Germinal center (tissue), 1 donor: Measurements from ENCODE around the gene MAST4.
A peak's percentile ranks its signal among the peaks of the same experiment; 100 is the strongest.

Source experiments
- DNase-seq: peaks from one replicate; pipeline ENCODE4 v3.0.0; 2012; ENCODE audit warnings: mixed read lengths, low spot score

MAST4 gene

DNA sequence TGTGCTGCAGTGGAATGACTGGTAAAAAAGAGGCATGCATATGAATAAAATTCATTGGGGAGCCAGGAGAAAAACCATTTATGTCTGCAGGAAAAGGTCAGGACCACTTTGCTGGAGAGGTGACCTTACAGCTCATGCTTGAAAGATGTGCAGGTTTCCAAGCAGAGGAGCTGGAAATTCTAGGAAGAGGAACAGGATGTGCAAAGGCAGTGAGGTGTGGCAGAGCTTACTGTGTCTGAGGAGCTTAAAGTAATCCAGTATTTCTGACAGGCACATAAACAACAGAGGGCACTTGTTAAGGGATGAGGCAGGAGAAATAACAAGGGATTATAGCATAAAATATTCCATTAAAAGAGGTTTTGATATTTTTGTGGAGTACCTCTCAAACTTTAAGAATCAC is 397.3 kb downstream of the MAST4 start:
- DNase-seq, result no peak

DNA sequence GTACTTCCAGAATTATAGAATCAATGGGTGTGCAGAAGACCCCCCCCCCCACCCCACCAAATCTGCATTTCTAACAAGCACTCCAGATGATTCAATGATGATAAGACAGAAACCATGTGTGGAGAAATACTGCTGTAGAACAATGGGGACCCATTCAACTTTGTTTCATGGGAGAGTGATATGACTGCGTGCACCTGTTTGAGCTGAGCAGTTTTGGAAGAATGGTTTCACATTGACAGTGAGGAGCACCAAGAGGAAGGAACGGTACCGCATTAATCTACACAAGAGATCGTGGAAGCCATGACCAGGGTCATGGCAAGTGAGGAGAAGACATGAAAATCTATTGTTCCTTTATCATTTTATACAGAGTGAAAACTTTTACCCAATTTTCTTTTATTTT is 397.7 kb downstream of the MAST4 start:
- DNase-seq, result no peak

DNA sequence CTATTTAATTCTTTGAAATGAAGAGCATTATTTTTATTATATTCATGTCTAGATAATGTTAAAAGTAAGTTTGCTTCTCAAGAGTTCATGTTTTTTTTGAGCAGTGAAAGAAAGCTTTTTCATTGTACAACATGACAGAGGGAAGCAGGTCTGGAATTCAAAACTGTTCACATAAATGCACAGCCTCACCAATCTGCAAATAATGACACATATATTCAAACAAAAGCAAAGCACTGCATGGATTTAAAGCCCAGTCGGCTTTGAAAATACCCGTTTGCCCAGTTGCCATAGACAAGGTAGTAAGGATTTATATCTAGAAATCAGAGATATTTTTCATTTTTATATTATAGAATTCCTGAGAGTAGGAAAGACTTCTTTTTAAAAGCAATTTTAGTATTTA is 398.6 kb downstream of the MAST4 start:
- DNase-seq, result no peak

DNA sequence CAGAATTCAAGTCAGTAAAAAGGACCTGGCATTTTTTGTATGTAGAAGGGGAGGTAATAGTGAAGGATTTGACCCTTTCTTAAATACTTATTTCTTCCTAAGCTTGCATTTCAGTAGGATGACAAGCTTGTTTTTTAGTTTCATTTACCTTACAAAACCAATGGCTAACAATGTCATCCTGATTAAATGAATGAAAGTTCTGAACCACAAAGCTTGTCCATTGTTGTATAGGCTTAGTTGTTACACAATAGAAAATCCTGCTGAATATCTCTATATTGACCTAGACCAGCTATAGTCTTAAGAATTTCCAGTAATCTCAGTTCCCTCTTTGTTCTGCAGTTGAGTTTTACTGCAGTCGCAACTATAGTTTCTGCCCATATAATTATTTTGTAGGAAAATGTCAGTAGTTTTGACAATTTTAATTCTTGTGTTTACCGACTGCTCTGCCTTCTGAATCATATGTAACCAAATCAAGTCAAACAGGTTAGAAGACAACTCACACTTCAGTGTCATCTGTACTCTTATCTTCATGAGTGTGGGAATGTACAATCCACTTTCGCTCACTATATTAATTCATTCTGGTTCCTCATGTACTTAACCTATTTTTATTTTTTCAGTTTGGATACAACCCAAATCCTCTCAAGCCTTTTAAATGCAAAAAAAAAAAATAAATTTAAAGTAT is 404.7 kb downstream of the MAST4 start:
- DNase-seq, result no peak

DNA sequence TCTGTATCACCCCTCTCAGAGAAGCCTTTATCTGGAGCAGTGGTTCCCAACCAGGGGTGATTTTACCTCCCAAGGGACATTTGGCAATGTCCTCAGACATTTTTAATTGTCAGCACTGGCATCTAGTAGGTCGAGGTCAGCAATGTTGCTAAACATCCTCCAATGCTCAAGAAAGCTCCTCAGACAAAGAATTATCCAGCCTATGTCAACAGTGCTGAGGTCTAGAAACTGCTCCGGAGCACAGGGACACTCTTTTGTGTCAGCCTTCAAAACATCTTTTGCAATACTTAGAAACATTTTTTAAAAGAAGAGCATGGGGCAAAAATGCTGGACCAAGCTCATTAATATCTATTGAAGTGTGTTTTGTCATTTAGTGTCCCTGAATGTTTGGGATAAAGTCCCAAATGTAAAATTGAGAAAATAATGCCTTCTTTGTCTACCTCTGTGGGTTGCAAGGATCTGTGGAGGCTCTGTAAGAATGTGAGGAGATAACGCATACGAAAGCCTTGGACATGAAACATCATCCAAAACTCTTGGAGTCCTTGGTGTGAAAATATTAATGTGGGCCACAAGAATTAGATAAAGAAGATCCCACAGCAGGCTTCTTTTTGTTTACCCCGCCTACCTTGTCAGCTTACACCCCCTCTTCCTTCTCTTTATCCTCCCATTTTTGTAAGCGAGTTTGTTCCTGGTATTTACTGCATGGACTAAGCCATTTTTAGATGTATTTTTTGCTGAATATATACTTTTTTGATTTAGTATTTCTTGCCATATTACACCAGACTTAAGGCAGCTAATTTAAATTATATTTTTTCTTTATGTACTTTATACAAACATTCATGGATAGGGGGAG is 406.9 kb downstream of the MAST4 start:
- no peak for DNase-seq

DNA sequence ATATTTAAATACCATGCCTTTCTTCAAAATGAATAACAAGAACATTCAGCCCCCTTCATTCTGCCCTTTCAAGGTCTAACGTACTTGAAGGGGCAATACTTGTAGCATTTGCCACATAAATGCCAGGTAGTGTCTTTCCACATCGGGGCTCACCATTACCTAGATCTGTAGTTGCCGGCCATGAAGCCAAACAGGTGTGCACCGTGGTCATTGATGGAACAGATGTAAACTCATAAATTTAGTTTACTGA is 407.4 kb downstream of the MAST4 start:
- no peak for DNase-seq

DNA sequence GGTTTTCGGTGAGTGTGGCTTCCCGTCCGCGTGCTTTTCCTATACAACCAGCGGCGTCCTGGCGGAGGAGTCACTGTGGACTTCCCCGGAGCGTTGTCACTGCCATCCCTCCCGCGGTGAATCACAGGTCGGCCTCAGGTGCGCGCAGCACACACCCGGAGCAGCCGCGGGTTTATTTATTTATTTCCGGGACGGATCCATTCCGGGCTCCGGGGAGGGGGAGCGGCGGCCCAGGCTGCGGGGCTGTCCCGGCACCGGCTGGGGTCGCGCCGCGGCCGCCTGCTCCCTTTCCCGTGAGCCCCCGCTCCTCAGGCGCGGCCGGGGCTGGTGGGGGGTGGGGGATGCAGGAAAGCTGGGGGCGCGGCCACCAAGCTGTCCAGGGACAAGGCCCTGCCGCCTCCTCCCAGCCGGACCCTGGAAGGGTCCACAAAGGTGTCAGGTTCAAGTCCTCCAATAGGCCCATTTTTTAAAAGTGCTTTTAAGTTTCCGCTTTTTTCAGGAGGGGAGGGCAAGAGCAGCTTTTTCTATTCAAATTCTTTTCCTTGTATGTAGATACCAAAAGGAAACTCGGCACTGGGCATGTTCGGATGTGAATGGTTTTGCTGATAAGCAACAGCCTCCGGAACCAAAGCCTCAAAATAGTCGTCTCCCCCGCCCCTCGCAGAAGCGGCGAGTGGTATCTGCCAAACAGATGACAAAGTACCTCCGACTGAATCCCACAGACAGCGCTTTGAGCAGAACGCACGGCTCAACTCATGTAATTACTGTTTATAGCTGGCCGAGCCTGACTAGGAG is 407.9 kb downstream of the MAST4 start:
- peak; percentile 75 for DNase-seq

DNA sequence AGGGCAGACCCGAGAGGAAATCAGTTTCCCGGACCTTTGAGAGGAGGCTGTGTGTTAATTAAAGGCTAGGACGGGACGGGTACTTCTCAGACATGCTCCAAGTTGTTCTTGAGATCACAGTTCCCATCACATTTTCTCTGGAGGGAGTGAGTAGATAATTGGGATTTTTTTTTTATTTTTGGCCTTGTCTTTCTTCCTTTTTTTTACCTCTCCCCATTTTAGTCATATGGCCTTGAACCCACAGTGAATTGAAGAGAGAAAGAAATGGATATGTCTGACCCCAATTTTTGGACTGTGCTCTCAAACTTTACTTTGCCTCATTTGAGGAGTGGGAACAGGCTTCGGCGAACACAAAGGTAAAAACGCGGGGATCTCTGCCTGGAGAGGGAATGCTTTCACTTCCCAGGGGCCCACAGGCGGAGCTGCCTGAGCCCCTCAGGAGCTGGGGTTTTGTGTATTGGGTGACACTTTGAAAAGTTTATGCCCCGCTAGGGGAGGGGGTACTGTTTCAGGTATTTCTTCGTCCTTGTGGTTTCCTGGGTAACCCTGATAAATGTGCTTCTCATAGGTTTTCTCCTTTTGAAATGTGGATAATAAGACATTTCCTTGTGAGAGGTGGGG is 408.6 kb downstream of the MAST4 start:
- no peak for DNase-seq

DNA sequence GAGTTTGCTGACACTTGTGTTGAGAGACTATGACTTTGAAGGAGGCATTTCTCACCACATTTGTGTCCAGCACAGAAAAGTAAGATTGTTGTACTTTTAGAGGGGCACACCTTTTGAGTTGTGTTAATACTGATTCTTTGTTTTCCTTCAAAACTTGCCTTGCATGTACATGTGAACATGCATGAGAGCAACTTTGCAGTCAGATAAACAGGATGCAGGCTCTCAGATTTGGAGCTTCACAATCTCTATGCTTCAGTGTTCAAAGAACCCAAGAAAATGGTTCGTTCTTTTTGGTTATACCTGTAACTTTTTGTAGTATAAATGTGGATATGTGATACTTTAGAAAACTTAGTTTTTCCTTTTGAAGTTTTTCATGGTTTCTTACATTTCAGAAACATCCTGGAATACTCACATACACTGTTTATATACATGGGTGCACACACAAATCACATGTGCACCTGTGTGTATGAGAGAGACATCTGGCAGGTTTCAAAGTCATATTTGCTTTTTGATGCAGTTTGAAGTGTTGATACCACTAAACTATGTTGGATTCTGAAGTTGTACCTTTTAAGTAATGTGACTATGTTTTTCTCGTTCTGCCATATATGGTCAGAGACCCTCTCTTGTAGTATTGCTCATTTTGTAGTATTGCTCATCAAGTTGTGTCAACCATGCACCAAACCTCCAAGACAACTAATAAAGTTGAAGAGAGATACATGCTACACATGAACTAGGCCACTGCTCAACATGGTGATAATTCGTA is 409.7 kb downstream of the MAST4 start:
- DNase-seq, result no peak

DNA sequence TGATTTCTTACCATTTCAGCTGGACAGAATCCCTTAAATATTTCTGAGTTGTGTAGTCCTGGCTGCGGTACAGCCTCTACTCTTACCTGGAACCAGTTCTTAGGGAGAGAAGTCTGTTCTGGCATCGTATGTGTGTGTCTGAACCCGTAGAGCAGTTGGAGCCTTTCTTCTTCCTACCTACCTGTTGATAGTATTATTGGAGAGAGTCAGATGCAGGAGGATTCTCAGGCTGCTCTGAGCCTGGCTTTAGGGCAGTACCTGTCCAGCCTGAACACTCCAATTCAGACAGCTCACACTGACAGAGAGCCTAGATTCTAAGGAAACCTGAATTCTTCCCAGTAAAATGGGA is 410.3 kb downstream of the MAST4 start:
- no peak for DNase-seq

DNA sequence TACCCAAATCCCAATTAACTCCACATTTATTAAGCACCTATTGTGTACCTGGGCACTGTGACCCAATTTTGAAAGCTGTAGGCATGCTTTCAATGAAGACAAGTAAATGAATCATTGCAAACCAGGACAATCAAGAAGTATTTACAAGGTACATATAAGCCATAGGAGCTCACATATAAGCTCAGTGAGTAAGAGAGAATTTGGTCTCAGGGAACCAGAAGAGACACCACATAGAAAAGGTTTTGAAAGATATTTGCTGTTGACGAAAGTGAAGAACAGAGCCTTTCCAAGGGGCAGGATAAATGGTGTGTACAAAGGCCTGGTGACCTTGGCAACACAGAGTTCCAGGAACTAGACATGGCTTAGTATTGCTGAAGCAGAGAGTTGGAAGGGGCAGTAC is 412.8 kb downstream of the MAST4 start:
- DNase-seq, result no peak

DNA sequence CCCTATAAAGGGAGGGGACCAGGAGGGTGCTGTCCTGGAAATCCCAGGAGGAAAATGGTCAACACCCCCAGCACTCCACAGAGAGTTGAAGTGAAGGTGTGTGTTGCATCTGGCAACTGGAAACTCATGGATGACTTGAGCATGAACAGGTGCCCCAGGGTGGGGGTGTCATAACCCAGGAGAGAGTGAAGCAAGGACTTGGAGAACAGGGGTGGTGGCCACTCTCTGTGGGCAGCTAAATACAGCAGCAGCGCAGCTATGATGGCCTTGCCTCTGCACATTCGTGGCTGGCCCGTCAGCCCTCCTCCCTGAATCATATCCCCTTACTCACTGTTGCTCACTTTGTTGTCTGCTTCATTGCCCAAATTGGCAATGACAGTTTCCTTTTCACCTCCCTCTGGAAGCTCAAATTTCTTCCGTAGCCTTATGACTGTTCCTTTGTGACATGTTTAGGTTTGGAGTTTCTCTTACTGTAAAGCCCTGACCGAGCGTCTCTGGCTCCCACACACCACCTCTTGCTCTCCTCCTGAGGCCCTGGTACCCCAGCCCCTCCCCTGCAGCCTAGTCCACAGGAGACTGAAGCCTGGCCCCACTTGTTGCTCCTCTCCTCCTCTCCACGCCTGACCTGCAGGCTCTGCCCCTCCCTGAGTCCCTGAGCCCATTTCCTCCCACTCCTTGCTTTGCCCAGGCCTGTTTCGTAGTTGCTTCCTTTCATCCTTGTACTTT is 414.7 kb downstream of the MAST4 start:
- DNase-seq, result no peak

DNA sequence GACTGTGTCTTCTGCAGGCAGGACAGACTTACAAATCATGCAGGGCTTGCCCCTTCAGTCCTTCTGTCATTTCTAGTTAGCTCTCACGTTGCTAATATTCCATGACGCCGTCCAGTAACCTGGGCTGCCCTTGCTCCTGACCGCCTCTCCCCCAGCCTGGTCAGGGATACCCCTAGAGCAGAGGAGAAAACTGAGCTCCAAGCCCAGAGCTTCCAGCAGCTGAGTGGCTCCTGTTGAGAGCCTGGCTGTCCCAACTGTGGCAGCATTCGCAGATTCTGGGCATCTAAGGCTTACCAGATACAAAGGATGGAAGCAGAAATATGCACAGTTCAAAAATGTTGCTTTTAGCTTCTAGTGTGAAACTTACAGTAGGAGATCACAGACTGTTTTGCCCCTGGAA is 415.2 kb downstream of the MAST4 start:
- DNase-seq, result no peak

DNA sequence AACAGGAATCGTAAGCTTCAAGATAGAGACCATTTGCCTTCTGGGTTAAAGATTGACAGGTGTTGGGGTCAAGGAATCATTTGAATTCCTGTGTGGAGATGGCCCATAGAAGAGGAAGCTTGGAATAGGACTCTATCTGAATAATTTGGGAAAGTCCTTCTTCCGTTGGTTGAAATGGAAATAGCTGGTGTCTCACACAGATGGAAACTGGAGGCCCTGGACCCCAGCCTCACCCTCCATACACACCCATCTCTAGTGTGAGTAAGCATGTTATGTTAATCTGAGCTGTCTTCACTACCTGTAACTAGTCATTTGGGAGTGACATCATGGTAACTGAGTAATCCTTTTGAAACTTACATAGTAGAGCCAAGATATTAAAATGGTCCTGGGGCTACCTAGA is 416.0 kb downstream of the MAST4 start:
- no peak for DNase-seq

DNA sequence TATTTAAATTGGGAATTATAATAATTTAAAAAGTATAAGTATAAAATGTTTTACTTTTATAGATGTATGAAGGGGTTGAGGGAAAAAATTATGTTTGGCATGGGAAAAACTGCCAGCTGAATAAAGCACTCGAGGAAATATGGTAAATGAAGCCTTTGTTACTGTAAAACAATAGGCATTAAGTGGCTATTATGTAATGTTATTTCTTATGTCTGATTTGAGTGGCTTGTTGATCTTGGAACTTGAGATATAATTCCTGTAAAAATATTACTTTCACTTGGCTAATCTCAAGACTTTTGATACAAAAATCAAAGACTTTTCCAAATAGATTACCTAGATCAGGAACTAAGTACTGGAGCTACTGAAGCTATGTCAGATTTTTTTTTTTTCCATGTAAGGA is 417.5 kb downstream of the MAST4 start:
- DNase-seq, result no peak

DNA sequence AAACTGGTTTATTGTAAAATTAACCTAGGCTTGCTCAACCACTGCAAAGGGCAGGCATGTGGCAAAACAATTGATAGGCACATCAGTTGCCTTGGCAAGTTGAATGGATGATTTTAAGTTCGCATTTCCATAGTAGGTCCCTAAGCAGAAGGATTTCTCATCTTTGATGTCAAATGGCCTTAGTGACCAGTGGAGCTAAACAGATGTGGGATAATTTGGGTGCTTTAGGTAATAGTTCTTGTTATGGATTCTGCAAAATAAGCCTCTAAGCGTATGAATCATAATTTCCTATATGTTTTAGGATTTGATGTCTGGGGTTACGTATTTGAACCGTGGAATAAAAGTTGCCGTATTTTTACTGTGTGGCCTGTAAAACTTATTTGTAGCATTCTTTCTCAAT is 418.0 kb downstream of the MAST4 start:
- DNase-seq, result no peak

DNA sequence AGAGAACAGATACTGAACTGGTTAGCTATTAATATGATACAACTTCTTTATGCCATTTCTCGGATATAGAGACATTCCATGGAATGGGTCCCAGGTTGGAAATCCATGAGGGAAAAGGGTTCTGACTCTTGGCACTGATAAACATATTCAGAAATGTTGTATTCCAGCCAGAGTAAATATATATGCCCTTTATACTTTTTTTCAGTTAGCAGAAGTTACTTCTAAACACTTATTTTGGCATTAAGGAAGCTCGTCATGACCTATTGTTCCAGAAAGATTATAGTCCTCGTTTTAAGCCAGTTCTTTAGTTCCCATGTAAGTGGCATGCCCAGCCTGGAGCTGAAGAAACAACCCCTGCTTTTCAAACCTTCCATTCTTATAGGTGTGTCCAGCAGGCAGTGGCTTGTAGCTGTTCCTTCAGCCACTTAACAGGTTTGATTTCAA is 418.8 kb downstream of the MAST4 start:
- DNase-seq, result no peak

DNA sequence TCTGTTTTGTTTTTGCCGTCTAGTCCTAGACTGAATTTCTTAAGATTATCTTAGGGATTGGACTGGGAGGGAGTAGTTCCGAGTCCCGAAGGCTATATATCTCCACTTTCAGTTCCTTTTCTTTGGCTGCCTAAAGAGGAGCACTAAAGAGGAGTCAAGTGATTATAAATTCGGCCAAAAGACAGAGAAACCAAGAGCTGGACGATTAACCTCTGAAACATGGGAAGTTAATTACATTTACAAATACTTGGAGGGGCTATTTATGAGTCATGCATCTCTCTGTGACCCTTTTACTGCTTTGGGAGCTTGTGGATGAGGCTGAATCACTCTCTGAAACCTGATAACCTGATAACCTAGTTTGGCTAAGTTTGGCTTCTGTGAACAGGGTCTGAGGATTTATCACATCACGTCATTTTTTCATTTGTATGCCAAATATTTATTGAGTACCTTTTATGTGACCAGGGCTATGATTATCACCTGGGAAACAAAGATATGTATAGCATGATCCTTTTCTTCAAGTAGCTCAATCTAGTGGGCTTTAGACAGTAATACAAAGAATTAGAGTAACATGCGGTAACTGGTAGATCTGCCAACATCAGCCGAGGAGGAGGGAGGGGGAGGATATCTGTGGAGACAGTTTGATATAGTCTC is 419.5 kb downstream of the MAST4 start:
- no peak for DNase-seq

DNA sequence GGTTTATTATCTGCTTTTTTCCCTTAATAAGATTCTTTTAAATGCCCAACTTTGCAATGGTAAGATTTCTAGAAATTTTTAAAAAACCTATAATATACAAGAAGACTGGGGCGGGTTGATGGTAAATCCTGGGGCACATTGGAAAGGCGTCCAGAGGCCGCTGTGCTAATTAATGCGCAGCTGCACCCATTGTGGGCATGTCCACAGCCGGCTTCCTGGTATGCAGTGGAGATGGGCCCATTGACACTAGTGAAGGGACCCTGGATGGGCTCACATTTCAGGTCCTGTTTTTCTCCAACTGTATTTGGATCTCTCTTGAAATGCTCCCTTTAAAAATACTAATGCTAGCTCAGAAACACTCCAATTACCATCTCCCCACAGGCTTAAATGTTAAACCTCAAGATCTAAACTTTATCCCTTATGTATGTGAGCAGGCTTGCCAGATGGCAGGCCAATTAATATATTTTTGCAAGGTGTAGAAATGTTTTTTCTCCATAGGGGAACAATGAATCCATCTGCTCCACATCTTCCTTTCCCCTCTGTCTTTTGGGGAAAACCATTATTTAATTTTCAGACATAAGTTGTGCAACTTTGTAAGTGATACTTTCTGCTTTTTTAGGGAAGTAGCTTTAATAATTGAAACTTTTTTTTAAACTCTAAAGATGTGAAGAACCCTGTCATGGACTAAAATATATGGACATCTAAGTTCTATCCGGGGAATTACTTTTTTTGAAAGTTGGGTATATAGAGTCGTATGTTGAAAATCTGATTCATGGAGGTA is 423.1 kb downstream of the MAST4 start:
- no peak for DNase-seq

DNA sequence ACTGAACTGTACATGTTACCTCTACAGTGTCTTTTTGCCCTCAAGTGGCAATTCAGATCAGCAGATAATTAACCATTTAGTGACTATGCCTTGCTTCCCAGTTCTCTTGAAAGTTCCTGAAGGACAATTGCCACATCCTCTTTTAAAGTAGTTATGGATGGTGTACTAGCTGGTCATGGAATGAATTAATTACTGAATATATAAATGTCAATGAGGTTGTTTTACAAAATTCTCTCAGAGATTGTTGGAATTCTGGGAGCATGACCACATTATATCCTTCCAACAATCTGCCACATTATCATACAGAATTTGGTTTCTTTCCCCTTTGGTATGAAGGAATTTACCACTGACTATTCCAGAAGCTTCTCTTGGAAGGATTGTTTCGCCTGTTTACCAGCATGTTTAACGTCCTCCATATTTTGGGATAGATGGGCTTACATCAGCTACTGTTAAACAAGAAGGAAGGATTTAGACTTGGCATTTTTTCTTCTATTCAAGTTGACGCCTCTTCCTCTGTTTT is 424.0 kb downstream of the MAST4 start:
- no peak for DNase-seq
